HUES6 (cell line): ENCODE measurements around the gene KCP.

Experiments used
- H3K27ac ChIP-seq: 2 replicates; pipeline ENCODE4 v1.7.0; 2013; ENCODE audit warnings: low read depth, mild to moderate bottlenecking, low read length, inconsistent platforms
- H3K27me3 ChIP-seq: 2 replicates; pipeline ENCODE4 v1.6.1; 2013; ENCODE audit warnings: low read length; ENCODE audit not compliant: control insufficient read depth, insufficient read depth
- H3K36me3 ChIP-seq: 2 replicates; pipeline ENCODE4 v1.6.1; 2013; ENCODE audit warnings: low read length; ENCODE audit not compliant: control insufficient read depth, insufficient read depth
- H3K4me1 ChIP-seq: 2 replicates; pipeline ENCODE4 v1.6.1; 2013; ENCODE audit warnings: low read length; ENCODE audit not compliant: control insufficient read depth, insufficient read depth
- H3K4me3 ChIP-seq: 2 replicates; pipeline ENCODE4 v1.5.1; 2013; ENCODE audit warnings: low read depth, low read length
- H3K9ac ChIP-seq: one replicate; pipeline ENCODE4 v1.6.1; 2013; ENCODE audit warnings: mild to moderate bottlenecking, low read length
- H3K9me3 ChIP-seq: 2 replicates; pipeline ENCODE4 v1.6.1; 2013; ENCODE audit warnings: low read depth, low read length; ENCODE audit not compliant: control insufficient read depth, insufficient read depth

KCP gene

GRCh38 chr7:128830231-128831177, 80.0 kb downstream of the KCP start, which contains the start of gene FLNC:
Gene FLNC, plus strand, starts transcription at chr7:128830406. Its CDS starts 232 bp downstream, at chr7:128830638.
- peak within 1 kb of the TSS; percentile 76 for H3K4me3 ChIP-seq
- peak within 1 kb of the TSS; percentile 87 for H3K9ac ChIP-seq
- H3K27ac ChIP-seq, result peak within 1 kb of the TSS; percentile 26; the same call in 1 of the 2 replicates
- peaks cover 7% of the 10 kb centered on the region; the same call in 1 of the 2 replicates for H3K36me3 ChIP-seq
- H3K9me3 ChIP-seq, result no peaks in the 10 kb centered on the region
- H3K27me3 ChIP-seq, result peaks cover 18% of the 10 kb centered on the region
- peaks cover 47% of the 10 kb centered on the region for H3K4me1 ChIP-seq

GRCh38 chr7:128829391-128830166, 80.9 kb downstream of the KCP start:
- peak overlapping the region; percentile 56 for H3K4me3 ChIP-seq
- H3K4me1 ChIP-seq, result peaks cover 47% of the 10 kb centered on the region
- H3K9ac ChIP-seq, result peak overlapping the region; percentile 65
- H3K9me3 ChIP-seq, result no peaks in the 10 kb centered on the region
- H3K27me3 ChIP-seq, result peaks cover 18% of the 10 kb centered on the region
- H3K36me3 ChIP-seq, result peaks cover under 1% of the 10 kb centered on the region; the same call in 1 of the 2 replicates
- no peak overlapping the region for H3K27ac ChIP-seq

- Histone ChIP-seq H3K27me3 (peaks cover 18% of the 10 kb centered on the region), H3K27ac (peak overlapping the region; percentile 51; the same call in 1 of the 2 replicates), H3K4me3 (no peak overlapping the region), H3K4me1 (peaks cover 38% of the 10 kb centered on the region), H3K9ac (peak overlapping the region; percentile 61), H3K9me3 (no peaks in the 10 kb centered on the region), H3K36me3 (no peaks in the 10 kb centered on the region)
Observed at GRCh38 chr7:128827971-128828711, 82.4 kb downstream of the KCP start.

- no peak overlapping the region for H3K4me3 ChIP-seq
- no peak overlapping the region; the same call in 1 of the 2 replicates for H3K27ac ChIP-seq
- H3K9me3 ChIP-seq, result no peaks in the 10 kb centered on the region
- H3K9ac ChIP-seq, result peak overlapping the region; percentile 61
- H3K4me1 ChIP-seq, result peaks cover 31% of the 10 kb centered on the region
- H3K36me3 ChIP-seq, result no peaks in the 10 kb centered on the region
- peaks cover 18% of the 10 kb centered on the region for H3K27me3 ChIP-seq
Observed at GRCh38 chr7:128827248-128827958, 83.1 kb downstream of the KCP start.

- H3K9me3 ChIP-seq, result no peaks in the 10 kb centered on the region
- H3K36me3 ChIP-seq, result no peaks in the 10 kb centered on the region
- H3K4me1 ChIP-seq, result peaks cover 31% of the 10 kb centered on the region
- no peak overlapping the region for H3K27ac ChIP-seq
- H3K9ac ChIP-seq, result no peak overlapping the region
- H3K27me3 ChIP-seq, result peaks cover 18% of the 10 kb centered on the region
- H3K4me3 ChIP-seq, result no peak overlapping the region
Observed at GRCh38 chr7:128826916-128827247, 83.6 kb downstream of the KCP start.
